Upper lobe of right lung (tissue), 1 donor: ENCODE results near the gene GMDS. TPM values are rescaled to one million over a fixed set of nuclear protein-coding genes. Genes with fewer than 3 reads are reported as not detected.

Experiments
- ATAC-seq: fragments of 200-7000 bp; cut with Tn5 transposase; one replicate; pipeline ENCODE4 v1.9.1; 2020; ENCODE audit warnings: mild to moderate bottlenecking, moderate library complexity
- DNase-seq: peaks from one replicate; pipeline ENCODE4 v3.0.0-alpha.2; 2020
- H3K27ac ChIP-seq: fragments of 200-600 bp; one replicate; pipeline ENCODE4 v1.8.0; 2022
- H3K27me3 ChIP-seq: fragments of 200-600 bp; one replicate; pipeline ENCODE4 v1.8.0; 2022; ENCODE audit warnings: mild to moderate bottlenecking
- H3K36me3 ChIP-seq: fragments of 200-600 bp; one replicate; pipeline ENCODE4 v1.8.0; 2022
- H3K4me1 ChIP-seq: fragments of 200-600 bp; one replicate; pipeline ENCODE4 v1.8.0; 2022
- H3K4me3 ChIP-seq: fragments of 200-600 bp; one replicate; pipeline ENCODE4 v1.8.0; 2022; ENCODE audit warnings: mild to moderate bottlenecking
- H3K9me3 ChIP-seq: fragments of 200-600 bp; one replicate; pipeline ENCODE4 v1.8.0; 2022
- intact Hi-C: fragments of 100-400 bp; cut with DNase I; formaldehyde crosslinking; loops from one replicate; pipeline ENCODE4 v1.11.0; 2022
- total RNA-seq: library from RNA; stranded (reverse); fragmentation: NEBNext Ultra II Directional; extraction: Animal tissue kit (Norgen Biotek cat#: 25700); gene quantifications from one replicate; pipeline ENCODE4 v1.2.1, GENCODE V29; 2021
- TF ChIP-seq, protein P1 (sequence below): fragments of 200-600 bp; IDR thresholded peaks from one replicate; pipeline ENCODE4 v1.8.0; 2022; ENCODE audit warnings: antibody characterized with exemption
- donor health status: DM: no; HTN: yes; CAD: no; lungs with severe emphysema.

Gene GMDS
- total RNA-seq, 1 donor from 2014 or later = 12.2 TPM

DNA sequence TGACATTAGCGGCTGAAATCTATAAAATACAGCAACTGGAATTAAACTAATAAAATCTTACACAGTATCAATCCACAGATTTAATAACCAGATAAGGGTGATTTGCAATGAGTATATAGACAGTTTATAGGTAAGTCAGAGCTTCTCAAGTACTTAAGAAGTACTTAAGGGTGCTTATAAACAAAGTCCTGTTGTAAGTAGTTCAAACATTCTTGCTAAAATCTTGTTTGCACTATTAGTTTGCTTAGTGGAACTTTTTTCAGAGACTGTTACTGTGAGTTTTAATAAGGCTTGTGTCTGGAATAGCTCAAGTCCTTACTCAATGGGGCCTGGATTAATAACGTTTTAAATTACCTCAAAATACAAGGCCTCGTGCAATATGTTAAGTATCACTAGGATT, 240.5 kb downstream of the GMDS start:
- TF ChIP-seq, protein P1, sequence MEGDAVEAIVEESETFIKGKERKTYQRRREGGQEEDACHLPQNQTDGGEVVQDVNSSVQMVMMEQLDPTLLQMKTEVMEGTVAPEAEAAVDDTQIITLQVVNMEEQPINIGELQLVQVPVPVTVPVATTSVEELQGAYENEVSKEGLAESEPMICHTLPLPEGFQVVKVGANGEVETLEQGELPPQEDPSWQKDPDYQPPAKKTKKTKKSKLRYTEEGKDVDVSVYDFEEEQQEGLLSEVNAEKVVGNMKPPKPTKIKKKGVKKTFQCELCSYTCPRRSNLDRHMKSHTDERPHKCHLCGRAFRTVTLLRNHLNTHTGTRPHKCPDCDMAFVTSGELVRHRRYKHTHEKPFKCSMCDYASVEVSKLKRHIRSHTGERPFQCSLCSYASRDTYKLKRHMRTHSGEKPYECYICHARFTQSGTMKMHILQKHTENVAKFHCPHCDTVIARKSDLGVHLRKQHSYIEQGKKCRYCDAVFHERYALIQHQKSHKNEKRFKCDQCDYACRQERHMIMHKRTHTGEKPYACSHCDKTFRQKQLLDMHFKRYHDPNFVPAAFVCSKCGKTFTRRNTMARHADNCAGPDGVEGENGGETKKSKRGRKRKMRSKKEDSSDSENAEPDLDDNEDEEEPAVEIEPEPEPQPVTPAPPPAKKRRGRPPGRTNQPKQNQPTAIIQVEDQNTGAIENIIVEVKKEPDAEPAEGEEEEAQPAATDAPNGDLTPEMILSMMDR = no peak
- no peaks in the 10 kb centered on the region for H3K27me3 ChIP-seq
- intact Hi-C loops = no loop called here

DNA sequence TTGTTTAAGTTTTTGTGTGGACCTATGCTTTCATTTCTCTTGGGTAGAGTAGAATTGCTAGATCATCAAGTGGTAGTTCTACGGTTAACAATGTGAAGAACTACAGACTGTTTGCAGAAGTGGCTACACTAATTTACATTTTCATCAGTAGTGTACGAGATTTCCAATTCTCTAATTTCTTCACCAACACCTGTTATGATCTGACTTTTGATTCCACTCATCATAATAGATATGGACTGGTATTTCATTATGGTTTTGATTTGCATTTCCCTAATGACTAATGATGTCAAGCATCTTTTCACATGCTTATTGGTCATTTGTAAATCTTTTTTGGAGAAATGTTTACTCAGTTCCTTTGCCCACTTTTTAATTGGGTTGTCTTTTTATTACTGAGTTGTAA, 244.4 kb downstream of the GMDS start:
- no peaks in the 10 kb centered on the region for H3K36me3 ChIP-seq
- H3K27me3 ChIP-seq = no peaks in the 10 kb centered on the region
- ATAC-seq (no peak), DNase-seq (no peak)
- no peaks in the 10 kb centered on the region for H3K9me3 ChIP-seq
- no peak overlapping the region for H3K27ac ChIP-seq
- TF ChIP-seq, protein P1 = no peak
- H3K4me3 ChIP-seq = no peak overlapping the region
- H3K4me1 ChIP-seq = no peaks in the 10 kb centered on the region
- intact Hi-C loops = no loop called here

More for the DNA sequence above, 240.5 kb downstream of the GMDS start:
- no peak for ATAC-seq
- H3K9me3 ChIP-seq = no peaks in the 10 kb centered on the region
- no peaks in the 10 kb centered on the region for H3K36me3 ChIP-seq
- H3K4me1 ChIP-seq = no peaks in the 10 kb centered on the region
- no peak for DNase-seq
- no peak overlapping the region for H3K27ac ChIP-seq
- no peak overlapping the region for H3K4me3 ChIP-seq

DNA sequence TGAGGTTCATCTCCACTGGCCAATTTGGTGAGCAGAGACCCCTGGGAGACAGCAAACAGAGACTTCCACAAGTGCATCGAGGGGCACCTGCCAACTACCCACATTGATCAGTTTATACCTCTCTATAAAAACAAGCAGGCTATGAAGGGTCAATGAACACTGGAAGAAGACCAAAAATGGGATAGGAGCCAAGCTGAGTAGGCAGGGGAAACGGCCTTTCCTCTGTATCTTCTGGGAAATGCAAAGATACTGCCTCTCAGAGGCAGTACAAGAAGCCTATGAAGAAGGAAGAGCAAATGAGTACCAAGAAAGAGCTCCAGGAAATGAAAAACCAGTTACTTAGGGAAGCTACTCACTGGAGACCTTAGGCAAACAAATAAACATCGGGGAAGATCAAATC, 247.7 kb downstream of the GMDS start:
- Histone ChIP-seq H3K27ac (no peak overlapping the region), H3K4me1 (no peaks in the 10 kb centered on the region), H3K36me3 (no peaks in the 10 kb centered on the region), H3K4me3 (no peak overlapping the region), H3K9me3 (no peaks in the 10 kb centered on the region), H3K27me3 (no peaks in the 10 kb centered on the region)
- no peak for ATAC-seq
- intact Hi-C loops = no loop called here
- TF ChIP-seq, protein P1 = no peak
- DNase-seq = no peak

DNA sequence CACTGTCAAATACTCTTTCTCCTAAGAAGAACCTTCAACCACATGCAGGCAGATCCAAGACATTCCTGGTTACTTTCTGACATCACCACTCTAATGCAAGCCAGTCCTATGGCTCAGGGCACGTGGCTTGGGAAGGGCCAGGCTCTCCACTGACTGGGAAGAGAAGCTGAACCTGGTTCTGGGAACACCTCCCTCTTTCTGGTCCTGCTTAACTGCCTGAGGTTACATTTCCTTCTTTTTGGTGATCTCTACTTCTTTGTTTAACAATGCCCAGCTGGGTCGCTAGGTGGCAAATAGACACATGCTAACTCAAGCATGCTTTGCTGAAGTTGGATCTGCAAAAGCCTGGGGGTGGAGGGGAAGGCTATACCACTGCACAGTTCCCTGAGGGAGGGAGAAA, 249.8 kb downstream of the GMDS start:
- intact Hi-C loops = no loop called here
- ATAC-seq = no peak
- TF ChIP-seq, protein P1 = no peak
- no peaks in the 10 kb centered on the region for H3K4me1 ChIP-seq
- no peak overlapping the region for H3K4me3 ChIP-seq
- no peak overlapping the region for H3K27ac ChIP-seq
- no peak for DNase-seq
- H3K36me3 ChIP-seq = no peaks in the 10 kb centered on the region
- no peaks in the 10 kb centered on the region for H3K9me3 ChIP-seq
- no peaks in the 10 kb centered on the region for H3K27me3 ChIP-seq

DNA sequence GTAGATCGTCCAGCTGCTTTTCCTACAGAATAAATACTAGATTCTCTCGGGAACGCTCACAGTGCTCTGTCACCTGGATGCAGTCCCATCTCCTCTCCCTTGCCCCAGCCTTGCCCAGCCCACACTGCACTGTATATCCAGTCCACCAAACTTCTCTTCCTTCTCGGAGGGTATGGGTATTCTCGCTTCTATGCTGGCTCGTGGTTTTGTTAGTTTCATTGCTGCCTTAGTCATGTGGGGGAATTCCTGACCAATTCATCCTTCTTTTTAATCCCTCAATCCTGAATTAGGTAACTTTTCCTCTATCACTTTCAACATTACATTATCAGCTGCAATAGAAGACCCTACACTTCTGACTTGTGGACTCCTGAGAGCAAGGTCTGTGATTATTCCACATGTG, 252.4 kb downstream of the GMDS start:
- DNase-seq (no peak), ATAC-seq (no peak)
- intact Hi-C loops = no loop called here
- H3K4me3 ChIP-seq = no peak overlapping the region
- no peaks in the 10 kb centered on the region for H3K4me1 ChIP-seq
- H3K9me3 ChIP-seq = no peaks in the 10 kb centered on the region
- H3K27ac ChIP-seq = no peak overlapping the region
- H3K36me3 ChIP-seq = no peaks in the 10 kb centered on the region
- H3K27me3 ChIP-seq = no peaks in the 10 kb centered on the region
- TF ChIP-seq, protein P1 = no peak

DNA sequence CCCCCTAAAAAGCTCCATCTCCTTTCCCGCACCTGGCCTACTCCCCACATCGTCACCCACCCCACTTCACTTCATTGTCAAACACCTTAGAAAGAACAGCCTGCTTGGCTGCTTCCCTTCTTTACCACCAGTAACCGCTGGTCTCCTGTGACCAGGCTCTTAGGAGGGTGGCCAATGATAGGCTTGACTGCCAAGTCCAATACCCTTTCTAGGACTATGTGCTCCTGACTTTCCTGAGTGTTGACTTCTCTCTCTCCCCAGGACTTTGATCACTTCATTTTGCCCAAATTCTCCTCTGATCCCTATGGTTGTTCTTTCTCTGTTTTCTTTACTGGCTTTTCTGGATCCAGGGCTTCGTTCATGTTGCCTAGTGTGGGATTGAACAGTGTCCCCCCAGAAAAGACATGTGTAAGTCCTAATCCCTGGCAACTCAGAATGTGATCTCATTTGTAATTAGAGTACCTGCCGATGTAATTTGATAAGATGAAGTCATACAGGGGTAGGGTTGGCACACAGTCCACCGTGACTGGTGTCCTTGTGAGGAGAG, 254.0 kb downstream of the GMDS start:
- intact Hi-C loops = no loop called here
- ATAC-seq (no peak), DNase-seq (no peak)
- no peak overlapping the region for H3K27ac ChIP-seq
- TF ChIP-seq, protein P1 = no peak
- no peaks in the 10 kb centered on the region for H3K9me3 ChIP-seq
- H3K4me3 ChIP-seq = no peak overlapping the region
- H3K36me3 ChIP-seq = no peaks in the 10 kb centered on the region
- no peaks in the 10 kb centered on the region for H3K27me3 ChIP-seq
- no peaks in the 10 kb centered on the region for H3K4me1 ChIP-seq
